HG02970 (cell line): Measurements from ENCODE around the gene OXSR1.
"Not testable (repeated sequence)": the region's sequence is repeated elsewhere in the genome, so short reads cannot be mapped to it uniquely, and the experiment has no call there.

ENCODE experiments used
- ATAC-seq: cut with Tn5 transposase; IDR thresholded peaks from one replicate; pipeline ENCODE4 v1.9.1; 2021; ENCODE audit warnings: mild to moderate bottlenecking, moderate library complexity, moderate number of reproducible peaks; ENCODE audit not compliant: unreplicated experiment, low FRiP score

OXSR1 gene

GRCh38 chr3:38127611-38128302 is 37.6 kb upstream of the OXSR1 start:
- ATAC-seq = no peak

GRCh38 chr3:38128303-38128655 is 37.1 kb upstream of the OXSR1 start:
- ATAC-seq = no peak

- ATAC-seq = no peak
These were observed 36.3 kb upstream of the OXSR1 start for GRCh38 chr3:38129058-38129457.

GRCh38 chr3:38130631-38131065 is 34.7 kb upstream of the OXSR1 start:
- no peak for ATAC-seq

- ATAC-seq = no peak
These were observed 33.5 kb upstream of the OXSR1 start for GRCh38 chr3:38131621-38132369.

GRCh38 chr3:38133209-38133556 is 32.2 kb upstream of the OXSR1 start:
- ATAC-seq = no peak

GRCh38 chr3:38133557-38134405 is 31.6 kb upstream of the OXSR1 start:
- no peak for ATAC-seq

GRCh38 chr3:38134517-38135143 is 30.7 kb upstream of the OXSR1 start:
- ATAC-seq = not testable (repeated sequence)

GRCh38 chr3:38135621-38136277 is 29.6 kb upstream of the OXSR1 start:
- not testable (repeated sequence) for ATAC-seq

GRCh38 chr3:38136393-38136776 is 29.0 kb upstream of the OXSR1 start:
- no peak for ATAC-seq

- peak; percentile 89 for ATAC-seq
These were observed 28.3 kb upstream of the OXSR1 start, which contains the start of gene ACAA1 for GRCh38 chr3:38136777-38137614. Gene ACAA1 (minus strand): TSS chr3:38137127. CDS start chr3:38137035, 92 bp downstream.

GRCh38 chr3:38137615-38138348 is 27.6 kb upstream of the OXSR1 start:
- no peak for ATAC-seq

GRCh38 chr3:38138349-38139190 is 26.8 kb upstream of the OXSR1 start, which contains the start of gene MYD88:
Gene MYD88 (plus strand): TSS chr3:38138661. CDS start chr3:38138701, 40 bp downstream.
- no peak for ATAC-seq

- ATAC-seq = no peak
These were observed 26.1 kb upstream of the OXSR1 start for GRCh38 chr3:38139191-38139590.

- no peak for ATAC-seq
These were observed 25.7 kb upstream of the OXSR1 start for GRCh38 chr3:38139652-38140051.

- ATAC-seq = no peak
These were observed 24.8 kb upstream of the OXSR1 start for GRCh38 chr3:38140326-38141172.
